Keratinocyte (primary cell): ENCODE data around the gene BCL11B. TPM values are rescaled to one million over a fixed set of nuclear protein-coding genes. Genes with fewer than 3 reads are reported as not detected.

ENCODE experiments used
- DNase-seq: peaks from one replicate; pipeline ENCODE4 v3.0.0-alpha.2; 2011; ENCODE audit warnings: low read depth, missing footprints, low spot score
- FAIRE-seq: peaks from 2 replicates; lab custom pipeline; 2011; peaks lifted over from hg19 to GRCh38; lab: Jason Lieb, UNC
- H2AFZ ChIP-seq: 2 replicates; pipeline ENCODE4 v1.6.0; 2012; ENCODE audit warnings: low read length, control low read depth, inconsistent platforms; ENCODE audit not compliant: control insufficient read depth
- H3K27ac ChIP-seq: 2 replicates; pipeline ENCODE4 v1.5.1; 2011; ENCODE audit warnings: low read length; ENCODE audit not compliant: control insufficient read depth, insufficient read depth
- H3K27me3 ChIP-seq: 3 replicates; pipeline ENCODE4 v1.6.0; 2011; ENCODE audit warnings: low read length; ENCODE audit not compliant: control insufficient read depth, insufficient read depth; ENCODE audit errors: extremely low read depth
- H3K36me3 ChIP-seq, 2 experiments: 2 replicates in 1 of 2; 3 replicates in 1 of 2; pipeline ENCODE4 v1.5.1; 2011; ENCODE audit warnings: low read length in 2 of 2, mild to moderate bottlenecking in 1 of 2; ENCODE audit not compliant: control insufficient read depth in 2 of 2, insufficient read depth in 2 of 2; ENCODE audit errors: extremely low read depth in 1 of 2
- H3K4me1 ChIP-seq: 3 replicates; pipeline ENCODE4 v1.5.1; 2011; ENCODE audit warnings: low read length; ENCODE audit not compliant: control insufficient read depth, insufficient read depth; ENCODE audit errors: extremely low read depth
- H3K4me2 ChIP-seq: 3 replicates; pipeline ENCODE4 v1.6.0; 2011; ENCODE audit warnings: low read depth, low read length; ENCODE audit not compliant: control insufficient read depth, insufficient read depth; ENCODE audit errors: extremely low read depth
- H3K4me3 ChIP-seq, 3 experiments: fragments of 200-600 bp in 1 of 3; sonication (generic) in 1 of 3; 2 replicates in 2 of 3; 3 replicates in 1 of 3; pipeline ENCODE4 v1.5.1; 2011 to 2016; ENCODE audit warnings: low read length in 3 of 3, mild to moderate bottlenecking in 3 of 3, control low read depth in 2 of 3, inconsistent platforms in 1 of 3, low read depth in 1 of 3, mixed read lengths in 1 of 3, mixed run types in 1 of 3, moderate library complexity in 1 of 3; ENCODE audit not compliant: control insufficient read depth in 2 of 3, insufficient read depth in 2 of 3; ENCODE audit errors: extremely low read depth in 1 of 3
- H3K79me2 ChIP-seq: 2 replicates; pipeline ENCODE4 v1.6.0; 2012; ENCODE audit warnings: low read length; ENCODE audit not compliant: control insufficient read depth, insufficient read depth
- H3K9ac ChIP-seq: 3 replicates; pipeline ENCODE4 v1.6.0; 2011; ENCODE audit warnings: low read length; ENCODE audit not compliant: control insufficient read depth, insufficient read depth; ENCODE audit errors: extremely low read depth
- H3K9me1 ChIP-seq: 3 replicates; pipeline ENCODE4 v1.6.0; 2011; ENCODE audit warnings: low read length; ENCODE audit not compliant: control insufficient read depth, insufficient read depth; ENCODE audit errors: extremely low read depth
- H3K9me3 ChIP-seq: 2 replicates; pipeline ENCODE4 v1.5.1; 2012; ENCODE audit warnings: low read depth, low read length; ENCODE audit not compliant: control insufficient read depth
- H4K20me1 ChIP-seq: 3 replicates; pipeline ENCODE4 v1.6.0; 2011; ENCODE audit warnings: low read length; ENCODE audit not compliant: control insufficient read depth, insufficient read depth; ENCODE audit errors: extremely low read depth
- EZH2 ChIP-seq: IDR thresholded peaks from one replicate; pipeline ENCODE4 v1.6.1; 2012; ENCODE audit warnings: inconsistent platforms, mild to moderate bottlenecking, low read length, moderate library complexity
- dilution Hi-C: fragments of 300-500 bp; cut with MboI; formaldehyde crosslinking; loops from one replicate; pipeline ENCODE4 v1.7.0; 2020; ENCODE audit warnings: low sequenced_read_pairs; ENCODE audit not compliant: extremely low pct_ligation_motif_present
- polyA plus RNA-seq, 5 experiments: library from polyadenylated mRNA; depleted of rRNA in 3 of 5; stranded (reverse) in 3 of 5; stranded (forward) in 1 of 5; unstranded in 1 of 5; fragments of >200 nt; gene quantifications; 1 replicate in 1 of 5; 2 replicates in 3 of 5; 3 replicates in 1 of 5; pipeline versions ENCODE4 v1.2.1 to v1.2.3, GENCODE V29; 2011 to 2012; ENCODE audit warnings: missing spikeins in 2 of 5, low read depth in 1 of 5, low replicate concordance in 1 of 5
- TF ChIP-seq, protein P1 (sequence below), 3 experiments: IDR thresholded peaks in 1 of 3; conservative IDR thresholded peaks in 1 of 3; optimal IDR thresholded peaks in 1 of 3; 2 replicates in 2 of 3; 3 replicates in 1 of 3; pipeline versions ENCODE3 to v1.5.1; 2011; ENCODE audit warnings: low read length in 3 of 3, mild to moderate bottlenecking in 3 of 3, moderate library complexity in 2 of 3, control low read depth in 1 of 3, inconsistent platforms in 1 of 3; ENCODE audit not compliant: insufficient read depth in 2 of 3; ENCODE audit errors: extremely low read depth in 1 of 3

Gene BCL11B
- polyA plus RNA-seq, 1 donor (not counting 4 experiments of a cell fraction or from before 2014, with no cell fraction given) = 5.2 TPM

DNA sequence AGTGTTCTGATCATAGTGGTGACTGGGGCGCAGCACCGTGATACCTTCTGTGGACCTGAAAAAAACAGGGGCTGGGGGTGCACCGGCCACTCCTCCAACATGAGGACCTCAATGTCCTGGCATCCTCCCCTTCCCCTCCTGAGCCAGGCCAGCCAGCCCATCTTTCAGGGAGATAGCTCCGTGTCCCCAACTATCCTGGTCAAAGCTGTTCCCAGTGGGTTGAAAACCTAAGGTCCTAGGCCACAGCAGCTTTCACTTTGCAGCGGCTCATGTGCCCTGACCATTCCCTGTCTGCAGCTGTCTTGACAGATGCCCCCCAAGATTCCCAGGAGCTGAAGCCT, 75.7 kb downstream of the BCL11B start:
- Histone ChIP-seq H4K20me1 (no peaks in the 10 kb centered on the region), H3K4me1 (peaks cover 6% of the 10 kb centered on the region), H3K27me3 (no peaks in the 10 kb centered on the region), H3K27ac (no peak overlapping the region), H3K9me1 (peaks cover 2% of the 10 kb centered on the region), H3K9ac (no peak overlapping the region), H3K36me3 (peaks cover 19 to 20% of the 10 kb centered on the region in 2 experiments), H3K79me2 (peaks cover 78% of the 10 kb centered on the region), H3K4me3 (no peak overlapping the region), H3K9me3 (no peaks in the 10 kb centered on the region), H3K4me2 (no peak overlapping the region), H2AFZ (no peak overlapping the region)
- dilution Hi-C loops = no loop called here
- FAIRE-seq (no peak), DNase-seq (no peak)
- no peak for TF ChIP-seq EZH2
- TF ChIP-seq, protein P1, sequence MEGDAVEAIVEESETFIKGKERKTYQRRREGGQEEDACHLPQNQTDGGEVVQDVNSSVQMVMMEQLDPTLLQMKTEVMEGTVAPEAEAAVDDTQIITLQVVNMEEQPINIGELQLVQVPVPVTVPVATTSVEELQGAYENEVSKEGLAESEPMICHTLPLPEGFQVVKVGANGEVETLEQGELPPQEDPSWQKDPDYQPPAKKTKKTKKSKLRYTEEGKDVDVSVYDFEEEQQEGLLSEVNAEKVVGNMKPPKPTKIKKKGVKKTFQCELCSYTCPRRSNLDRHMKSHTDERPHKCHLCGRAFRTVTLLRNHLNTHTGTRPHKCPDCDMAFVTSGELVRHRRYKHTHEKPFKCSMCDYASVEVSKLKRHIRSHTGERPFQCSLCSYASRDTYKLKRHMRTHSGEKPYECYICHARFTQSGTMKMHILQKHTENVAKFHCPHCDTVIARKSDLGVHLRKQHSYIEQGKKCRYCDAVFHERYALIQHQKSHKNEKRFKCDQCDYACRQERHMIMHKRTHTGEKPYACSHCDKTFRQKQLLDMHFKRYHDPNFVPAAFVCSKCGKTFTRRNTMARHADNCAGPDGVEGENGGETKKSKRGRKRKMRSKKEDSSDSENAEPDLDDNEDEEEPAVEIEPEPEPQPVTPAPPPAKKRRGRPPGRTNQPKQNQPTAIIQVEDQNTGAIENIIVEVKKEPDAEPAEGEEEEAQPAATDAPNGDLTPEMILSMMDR (optimal IDR thresholded peaks at IDR 0.05 in 1 of 3, IDR thresholded peaks at IDR 0.05 in 1 of 3, conservative IDR thresholded peaks at IDR 0.05 in 1 of 3; ENCODE audit: extremely low read depth in 1 of 3, insufficient read depth in 2 of 3, low read length in 3 of 3) = no peak

DNA sequence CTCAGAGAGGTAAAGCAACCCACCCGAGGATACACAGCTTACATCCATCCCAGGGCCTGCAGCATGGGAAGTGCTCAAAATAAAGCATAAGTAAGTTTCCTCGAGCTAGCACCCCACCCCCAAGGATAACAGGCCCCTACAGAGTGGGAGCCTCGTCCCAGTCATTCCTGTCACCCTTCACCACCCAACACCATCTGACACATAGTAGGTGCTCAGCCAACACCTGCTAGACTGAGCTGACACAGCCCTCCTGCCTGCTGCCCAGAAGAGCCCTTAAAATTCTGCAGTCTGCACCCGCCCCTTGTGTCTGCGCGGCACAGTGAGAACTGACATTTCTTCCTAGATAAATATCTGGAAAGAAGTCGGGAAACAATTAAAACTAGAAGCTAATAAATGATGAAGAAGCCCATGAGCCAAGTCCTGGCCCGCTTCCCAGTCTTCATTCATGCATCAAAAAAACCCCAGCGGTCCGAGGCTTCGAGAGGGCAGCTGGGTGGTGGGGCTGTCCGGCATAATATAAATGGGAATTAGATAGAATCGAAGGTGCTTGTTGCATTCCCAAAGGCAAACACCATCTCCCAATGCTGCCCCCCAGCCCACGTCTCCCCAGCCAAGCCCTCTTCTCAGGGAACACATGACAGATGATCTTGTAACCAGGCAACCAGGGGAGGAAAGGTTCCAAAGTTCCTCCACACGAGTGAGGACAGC, 76.2 kb downstream of the BCL11B start:
- TF ChIP-seq, protein P1 (optimal IDR thresholded peaks at IDR 0.05 in 1 of 3, IDR thresholded peaks at IDR 0.05 in 1 of 3, conservative IDR thresholded peaks at IDR 0.05 in 1 of 3; ENCODE audit: extremely low read depth in 1 of 3, insufficient read depth in 2 of 3, low read length in 3 of 3) = no peak
- TF ChIP-seq EZH2 = no peak
- dilution Hi-C loops = no loop called here
- no peak overlapping the region for H2AFZ ChIP-seq

More for the DNA sequence above, 76.2 kb downstream of the BCL11B start:
- no peak overlapping the region for H3K4me2 ChIP-seq
- no peak overlapping the region for H3K4me3 ChIP-seq
- FAIRE-seq (no peak), DNase-seq (no peak)
- peaks cover 2% of the 10 kb centered on the region for H3K9me1 ChIP-seq
- peaks cover 9% of the 10 kb centered on the region for H3K4me1 ChIP-seq
- peaks cover 79% of the 10 kb centered on the region for H3K79me2 ChIP-seq
- H3K27ac ChIP-seq = no peak overlapping the region
- H3K27me3 ChIP-seq = no peaks in the 10 kb centered on the region
- peaks cover 18 to 20% of the 10 kb centered on the region in 2 experiments for H3K36me3 ChIP-seq
- no peaks in the 10 kb centered on the region for H4K20me1 ChIP-seq
- H3K9me3 ChIP-seq = no peaks in the 10 kb centered on the region
- no peak overlapping the region for H3K9ac ChIP-seq
